SW 1271 (cell line): Measurements from ENCODE around the gene ACSS3.
"Not testable (repeated sequence)": the region's sequence is repeated elsewhere in the genome, so short reads cannot be mapped to it uniquely, and the experiment has no call there.

Experiments
- DNase-seq, 2 experiments: peaks; one replicate each; lab custom pipeline; 2025; lab: John Stamatoyannopoulos, UW

Gene ACSS3

DNA sequence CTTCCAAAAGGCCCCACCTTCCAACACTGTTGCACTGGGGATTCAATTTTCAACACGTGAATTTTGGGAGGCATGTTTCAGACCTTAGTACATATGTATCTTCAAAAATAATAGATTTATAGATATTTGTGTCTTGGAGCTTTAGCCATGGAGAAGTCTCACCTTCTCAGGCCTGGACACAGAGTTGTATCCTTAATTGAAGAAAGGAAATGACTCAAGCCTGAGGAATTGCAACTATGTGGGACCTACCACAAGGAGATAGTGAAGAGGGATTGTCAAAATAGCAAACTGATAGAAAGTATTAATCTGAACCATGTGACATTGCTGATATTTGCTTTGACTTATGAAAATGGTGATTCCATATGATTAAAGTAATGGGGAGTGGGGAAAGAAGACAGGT, 89.8 kb downstream of the ACSS3 start:
- peak; percentile 1 to 26 for DNase-seq

DNA sequence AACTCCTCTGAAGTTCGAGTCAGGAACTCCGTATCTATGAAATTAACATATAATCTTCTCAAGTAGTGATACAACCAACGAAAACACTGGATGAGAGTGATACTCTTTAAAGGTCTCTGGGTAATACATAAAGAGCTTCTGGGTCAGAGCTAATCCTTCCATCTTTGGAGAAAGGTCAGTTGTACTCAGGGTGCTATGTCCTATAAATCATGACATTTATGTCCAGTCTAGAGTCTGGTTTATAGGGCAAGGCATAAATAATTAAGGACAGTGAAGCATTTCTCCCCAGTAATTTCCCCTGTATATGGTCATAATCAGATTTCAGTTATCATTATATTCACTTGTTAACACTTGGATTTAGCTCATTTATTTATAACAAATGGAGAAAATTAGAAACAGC, 90.6 kb downstream of the ACSS3 start:
- no peak for DNase-seq

DNA sequence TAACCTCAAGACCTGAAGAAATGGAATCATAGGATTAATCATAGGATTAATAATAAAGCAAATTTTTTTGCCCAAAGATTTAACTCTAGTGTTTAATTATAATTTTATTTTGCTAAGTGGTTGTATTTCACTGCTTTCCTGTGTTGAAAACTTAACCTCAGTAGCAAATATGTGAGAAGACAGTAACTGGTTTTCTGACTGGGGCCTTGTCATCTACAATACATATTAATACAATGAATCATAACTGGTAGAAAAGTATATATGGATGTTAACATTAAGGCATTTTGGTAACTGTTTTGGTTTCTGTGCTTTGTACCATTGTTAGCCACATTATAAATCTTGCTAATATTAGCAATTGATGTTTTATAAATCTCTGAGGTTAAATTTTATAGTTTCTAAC, 92.2 kb downstream of the ACSS3 start:
- DNase-seq = no peak

DNA sequence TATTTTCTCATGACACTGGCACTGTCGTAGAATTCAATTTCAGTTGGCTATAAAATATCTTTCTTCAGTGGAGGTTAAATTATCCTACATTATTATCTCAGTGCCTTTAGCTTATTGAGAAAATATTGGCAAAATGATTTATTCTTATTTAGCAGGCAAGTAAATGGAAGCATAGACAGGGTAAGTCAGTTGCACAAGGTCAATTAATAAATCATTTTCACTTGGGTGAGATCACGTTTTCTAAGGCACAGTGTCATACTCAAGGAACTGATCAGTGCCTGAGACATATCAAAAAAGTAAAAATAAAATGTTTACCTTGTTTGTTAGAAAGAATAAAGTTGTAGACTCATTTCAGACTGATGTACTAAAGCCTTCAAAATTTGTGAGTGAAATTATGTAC, 95.0 kb downstream of the ACSS3 start:
- no peak for DNase-seq

DNA sequence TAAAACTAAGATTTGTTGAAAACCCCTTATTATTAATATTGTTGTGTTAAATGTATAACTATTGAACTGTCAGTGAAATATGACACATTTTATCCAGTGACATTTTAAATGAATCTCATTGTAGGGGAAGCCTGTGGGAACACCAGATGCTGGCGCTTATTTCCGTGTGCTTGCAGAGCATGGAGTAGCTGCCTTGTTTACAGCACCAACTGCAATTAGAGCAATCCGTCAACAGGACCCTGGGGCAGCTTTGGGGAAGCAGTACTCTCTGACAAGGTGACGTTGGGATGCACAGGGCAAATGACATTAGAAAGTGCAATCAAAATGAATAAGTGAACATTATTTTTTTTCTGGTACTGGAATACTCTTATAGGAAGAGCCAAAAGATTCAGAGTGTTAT, 96.8 kb downstream of the ACSS3 start:
- no peak for DNase-seq

DNA sequence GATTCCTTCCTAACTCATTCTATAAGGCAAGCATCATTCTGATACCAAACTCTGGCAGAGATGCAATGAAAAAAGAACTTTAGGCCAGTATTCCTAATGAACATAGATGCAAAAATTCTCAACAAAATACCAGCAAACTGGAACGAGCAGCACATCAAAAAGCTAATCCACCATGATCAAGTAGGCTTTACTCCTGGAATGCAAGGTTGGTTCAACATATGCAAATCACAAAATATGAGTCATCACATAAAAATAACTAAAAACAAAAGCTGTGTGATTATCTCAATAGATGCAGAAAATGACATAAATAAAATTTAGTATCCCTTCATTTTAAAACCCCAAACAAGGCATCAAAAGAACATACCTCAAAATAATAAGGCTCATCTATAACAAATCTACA, 98.9 kb downstream of the ACSS3 start:
- no peak for DNase-seq

DNA sequence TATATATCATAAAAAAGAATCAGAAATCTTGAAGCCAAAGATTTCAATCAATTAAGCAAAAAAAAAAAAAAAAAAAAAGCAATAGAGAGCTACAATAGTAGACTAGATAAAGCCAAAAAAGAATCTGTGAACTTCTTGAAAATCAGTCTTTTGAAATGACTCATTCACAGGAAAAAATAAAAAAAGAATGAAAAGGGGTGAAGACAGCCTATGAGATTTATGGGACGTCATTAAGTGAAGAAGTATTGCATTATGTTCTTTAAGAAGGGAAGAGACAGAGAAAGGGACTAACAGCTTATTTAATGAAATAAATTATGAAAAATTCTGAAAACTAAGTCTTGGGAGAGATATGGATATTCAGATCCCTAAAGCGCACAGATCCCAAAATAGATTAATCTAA, 103.8 kb downstream of the ACSS3 start:
- no peak for DNase-seq

DNA sequence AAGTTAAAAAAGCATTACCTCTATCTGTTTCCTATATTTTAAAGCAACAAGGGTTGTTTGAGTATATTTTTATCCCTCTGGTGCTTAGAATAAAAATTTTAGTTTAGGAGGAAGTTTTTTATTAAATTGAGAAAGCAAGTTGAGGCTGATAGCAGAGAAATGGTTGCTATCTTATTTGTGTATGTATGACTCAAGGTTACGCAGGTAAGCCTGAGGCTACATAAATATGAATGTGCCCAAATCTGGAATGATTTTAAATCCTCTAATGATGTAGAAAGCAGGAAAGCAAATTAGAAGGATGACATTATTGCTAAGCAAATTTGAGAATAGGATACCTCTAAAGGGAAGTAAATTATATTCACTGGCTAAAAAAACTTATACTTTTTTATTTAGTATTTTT, 109.8 kb downstream of the ACSS3 start:
- no peak for DNase-seq

DNA sequence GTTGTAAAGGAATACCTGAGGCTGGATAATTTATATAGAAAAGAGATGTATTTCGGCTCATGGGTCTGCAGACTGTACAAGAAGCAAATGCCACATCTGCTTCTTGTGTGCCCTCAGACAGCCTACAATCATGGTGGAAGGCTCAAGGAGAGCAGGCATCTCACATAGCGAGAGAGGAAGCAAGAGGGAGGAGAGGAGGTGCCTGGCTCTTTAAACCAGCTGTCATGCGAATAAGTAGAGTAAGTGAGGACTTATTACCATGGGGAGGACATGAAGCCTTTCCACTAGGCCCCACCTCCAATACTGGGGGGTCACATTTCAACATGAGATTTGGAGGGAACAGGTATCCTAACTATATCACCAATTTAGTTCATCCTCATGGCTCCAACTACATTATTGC, 118.7 kb downstream of the ACSS3 start:
- no peak for DNase-seq

DNA sequence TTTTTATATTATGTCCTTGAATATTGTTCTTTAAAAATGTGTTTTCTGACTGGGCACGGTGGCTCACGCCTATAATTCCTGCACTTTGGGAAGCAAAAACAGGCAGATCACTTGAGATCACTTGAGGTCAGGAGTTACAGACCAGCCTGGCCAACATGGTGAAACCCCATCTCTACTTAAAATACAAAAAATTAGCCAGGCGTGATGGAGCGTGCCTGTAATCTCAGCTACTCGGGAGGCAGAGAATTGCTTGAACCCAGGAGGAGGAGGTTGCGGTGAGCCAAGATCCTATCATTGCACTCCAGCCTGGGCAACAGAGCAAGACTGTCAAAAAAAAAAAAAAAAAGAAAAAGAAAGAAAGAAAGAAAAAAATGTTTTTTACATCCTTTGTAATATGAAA, 122.7 kb downstream of the ACSS3 start:
- DNase-seq = not testable (repeated sequence)

DNA sequence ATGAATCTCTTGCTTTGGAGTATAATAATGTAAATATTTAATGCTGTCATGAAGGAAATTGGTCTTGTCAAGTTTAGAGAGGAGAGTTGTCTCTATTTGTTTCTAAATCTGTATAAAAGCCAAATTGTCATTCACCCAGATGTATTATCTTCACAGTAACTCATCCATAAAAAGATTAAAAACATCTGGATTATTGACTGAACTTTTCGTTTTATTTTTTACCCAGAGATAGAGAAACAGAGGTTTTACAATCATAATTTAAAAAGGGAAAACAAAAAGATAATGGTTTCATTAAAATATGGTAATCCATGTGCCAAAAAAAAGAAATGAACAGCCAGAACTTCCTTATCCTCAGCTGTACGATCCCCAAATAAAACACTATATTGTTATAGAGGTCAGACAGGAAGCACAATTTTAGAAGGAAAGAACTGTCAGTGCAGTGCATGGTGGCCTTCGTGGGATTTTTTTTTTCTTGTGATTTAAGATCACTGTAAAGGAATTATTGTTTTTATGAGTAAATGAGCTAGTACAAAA, 125.9 kb downstream of the ACSS3 start:
- DNase-seq = no peak

DNA sequence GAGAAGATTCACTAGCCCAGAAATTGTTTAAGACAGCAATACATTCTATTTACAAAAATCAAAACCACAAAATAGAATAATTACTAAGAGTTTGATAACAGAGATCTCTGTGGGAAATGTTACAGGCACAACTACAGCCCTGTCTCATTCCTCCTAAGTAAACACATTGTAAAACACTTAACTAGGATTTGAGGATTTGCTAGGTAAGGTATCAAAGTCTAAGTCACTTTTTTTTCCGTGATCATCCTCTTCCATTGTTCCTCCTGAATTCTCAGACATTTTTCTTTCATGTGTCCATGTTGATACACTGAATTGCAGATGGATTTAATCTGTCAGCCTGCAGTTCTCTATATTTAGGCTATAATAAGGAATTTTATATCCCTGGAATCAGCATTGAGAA, 127.5 kb downstream of the ACSS3 start:
- DNase-seq = no peak

DNA sequence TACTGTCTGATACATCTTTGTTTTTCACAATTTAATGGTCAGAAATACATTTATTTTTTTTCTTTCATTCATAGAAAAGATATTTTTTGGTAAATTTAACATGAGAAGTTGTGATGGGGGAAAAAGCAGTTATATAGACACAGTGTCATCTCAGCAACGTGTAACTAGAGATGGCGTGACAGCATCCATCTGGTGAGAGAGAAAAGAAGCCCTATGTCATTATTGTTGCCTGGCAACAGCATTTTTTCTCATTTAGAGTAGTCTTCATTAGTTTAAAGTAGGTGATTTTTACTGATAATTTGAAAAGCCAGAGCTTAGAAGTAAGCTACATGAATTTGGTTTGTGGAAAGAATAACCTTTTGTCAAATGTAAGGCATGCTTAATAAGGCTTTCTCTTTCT, 128.6 kb downstream of the ACSS3 start:
- DNase-seq = no peak

DNA sequence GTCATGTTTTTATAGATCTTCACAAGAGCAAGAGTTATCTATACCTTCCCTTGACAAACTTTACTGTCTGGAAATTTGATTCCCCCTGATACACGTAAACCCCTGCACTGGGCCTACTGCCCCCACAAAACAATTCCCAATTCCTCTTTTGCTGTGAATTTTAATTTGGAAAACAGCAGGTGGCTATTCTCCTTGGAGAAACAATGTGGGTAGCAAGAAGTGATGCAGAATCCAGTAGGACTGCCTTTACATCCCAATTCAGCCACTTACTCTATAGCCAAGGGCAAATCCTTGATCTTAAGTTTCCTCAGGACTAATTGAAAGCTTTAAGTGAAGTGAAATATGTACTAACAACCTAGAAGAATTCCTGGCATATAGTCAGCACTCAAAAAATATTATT, 129.3 kb downstream of the ACSS3 start:
- DNase-seq = no peak

DNA sequence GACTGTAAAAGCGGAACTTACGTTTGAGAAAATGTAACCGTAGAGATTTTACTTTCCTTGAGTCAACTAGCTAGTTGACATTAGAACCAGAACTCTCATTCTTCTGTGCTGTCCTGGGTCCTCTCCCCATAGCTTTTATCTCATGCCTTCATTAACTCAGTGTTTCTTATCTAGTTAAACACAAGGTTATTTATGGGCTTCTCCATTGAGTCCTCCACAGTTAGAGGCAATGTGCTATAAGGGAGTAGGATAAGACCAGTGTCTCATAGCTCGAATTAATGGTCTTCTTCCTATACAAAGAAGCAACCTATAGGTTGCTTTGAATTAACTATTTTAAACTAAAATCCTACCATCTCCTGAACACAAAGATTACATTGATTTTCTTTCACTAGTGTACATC, 129.8 kb downstream of the ACSS3 start:
- no peak for DNase-seq

DNA sequence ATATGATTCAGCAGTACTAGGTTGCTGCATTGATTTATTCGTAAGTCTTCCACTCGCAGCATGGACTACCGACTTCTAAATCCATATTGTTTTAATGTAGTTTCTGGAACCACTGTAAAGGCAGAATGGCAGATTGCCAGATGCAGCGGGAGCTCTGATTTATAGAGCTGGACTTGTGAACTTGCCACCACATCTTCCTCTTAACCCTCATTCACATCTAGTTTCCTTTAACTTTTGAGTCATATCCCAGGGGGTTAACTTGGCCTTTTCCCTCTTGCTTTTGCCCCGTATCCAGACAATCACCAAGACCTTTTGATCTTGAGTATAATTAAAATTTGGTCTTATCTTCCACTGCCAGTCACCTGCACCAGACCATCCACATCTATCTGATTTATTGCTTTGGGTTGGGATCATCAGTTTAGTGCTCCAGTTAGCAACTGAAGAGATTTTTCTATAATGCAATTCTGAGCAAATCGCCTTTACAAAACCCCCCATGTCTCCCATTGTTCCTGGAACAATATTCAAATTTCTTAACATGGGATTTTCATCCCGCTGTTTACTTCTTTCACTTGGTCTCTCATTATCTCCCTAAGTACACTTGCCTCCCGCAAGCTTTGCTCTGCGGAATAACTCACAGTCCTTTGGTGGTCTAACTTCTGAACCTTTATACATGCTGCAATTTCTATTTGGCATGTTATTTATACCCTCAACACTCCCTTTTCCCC, 130.5 kb downstream of the ACSS3 start:
- DNase-seq = no peak

DNA sequence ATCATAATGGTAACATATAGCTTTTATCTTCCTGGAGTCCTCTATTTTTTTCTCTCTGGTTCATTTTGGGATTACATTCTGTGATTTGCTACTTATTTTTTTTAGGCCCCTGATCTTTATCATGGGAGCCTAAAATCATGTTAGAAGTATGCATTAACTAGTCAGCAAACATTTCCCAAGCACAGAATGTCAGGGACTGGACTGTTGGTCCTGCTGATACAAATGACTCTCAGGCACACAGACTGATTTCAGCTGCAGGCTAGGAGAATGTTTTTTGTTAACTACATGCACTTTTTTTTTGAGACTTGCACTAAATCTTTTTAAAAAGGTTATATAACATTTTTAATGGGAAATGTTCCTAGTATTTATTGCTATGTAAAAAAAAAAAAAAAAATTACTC, 131.1 kb downstream of the ACSS3 start:
- DNase-seq = no peak

DNA sequence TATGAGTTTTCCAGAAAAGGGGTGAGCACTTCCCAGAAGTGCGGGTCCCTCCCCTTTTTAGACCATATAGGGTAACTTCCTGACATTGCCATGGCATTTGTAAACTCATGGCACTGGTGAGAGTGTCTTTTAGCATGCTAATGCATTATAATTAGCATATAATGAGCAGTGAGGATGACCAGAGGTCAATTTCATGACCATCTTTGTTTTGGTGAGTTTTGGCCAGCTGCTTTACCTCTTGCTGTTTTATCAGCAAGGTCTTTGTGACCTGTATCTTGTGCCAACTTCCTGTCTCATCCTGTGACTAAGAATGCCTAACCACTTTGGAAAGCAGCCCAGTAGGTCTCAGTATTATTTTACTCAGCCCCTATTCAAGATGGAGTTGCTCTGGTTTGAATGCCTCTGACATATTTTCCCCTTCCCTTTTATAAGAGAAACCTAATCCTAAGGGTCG, 131.9 kb downstream of the ACSS3 start:
- peak in 1 of 2 experiments; percentile 62 for DNase-seq

DNA sequence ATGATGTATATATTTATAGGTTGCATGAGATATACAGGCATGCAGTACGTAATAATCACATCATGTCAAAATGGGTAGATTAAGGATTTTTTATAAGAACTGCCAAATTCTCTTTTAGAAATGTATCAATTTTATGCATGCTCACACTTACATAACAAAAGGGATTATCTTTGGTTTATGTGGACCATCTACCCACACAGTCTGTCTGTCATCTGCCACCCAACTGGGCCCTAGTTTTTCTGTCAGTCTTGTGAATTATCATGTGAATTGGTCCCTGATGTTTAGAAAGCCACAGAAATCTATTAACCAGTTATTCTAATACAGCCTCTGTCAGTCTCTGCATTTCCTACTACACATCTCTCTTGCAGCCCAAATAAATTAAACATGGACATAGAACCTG, 133.4 kb downstream of the ACSS3 start:
- no peak for DNase-seq

DNA sequence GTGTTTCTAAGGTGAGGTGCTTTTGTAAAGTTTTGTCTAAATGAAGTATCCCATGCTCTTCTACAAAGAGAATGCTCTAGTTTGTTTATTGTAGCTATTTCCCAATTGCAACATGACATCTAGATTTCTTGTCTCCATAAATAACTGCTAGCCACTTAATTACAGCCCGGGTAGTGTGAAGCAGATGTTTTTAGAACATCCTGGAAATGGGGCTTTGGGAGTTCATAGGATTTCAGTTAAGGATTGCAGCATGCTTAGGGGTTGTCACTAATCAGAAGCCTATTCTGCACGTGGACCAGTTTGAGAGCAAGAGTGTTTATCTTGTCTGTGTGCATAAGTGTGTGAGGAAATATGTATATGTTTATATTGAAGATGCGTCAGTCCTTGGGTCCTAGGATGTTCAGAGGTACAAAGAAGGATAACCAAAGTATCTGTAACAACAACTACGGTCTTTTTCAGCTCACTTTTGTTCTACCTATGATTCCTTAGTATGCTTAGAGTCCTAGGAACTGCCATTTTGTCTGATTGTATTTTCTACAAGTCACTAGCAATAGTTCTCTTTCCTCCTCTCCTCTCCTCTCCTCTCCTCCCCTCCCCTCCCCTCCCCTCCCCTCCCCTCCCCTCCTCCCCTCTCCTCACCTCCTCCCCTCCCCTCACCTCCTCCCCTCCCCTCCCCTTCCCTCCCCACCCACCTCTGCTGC, 135.3 kb downstream of the ACSS3 start:
- no peak for DNase-seq

DNA sequence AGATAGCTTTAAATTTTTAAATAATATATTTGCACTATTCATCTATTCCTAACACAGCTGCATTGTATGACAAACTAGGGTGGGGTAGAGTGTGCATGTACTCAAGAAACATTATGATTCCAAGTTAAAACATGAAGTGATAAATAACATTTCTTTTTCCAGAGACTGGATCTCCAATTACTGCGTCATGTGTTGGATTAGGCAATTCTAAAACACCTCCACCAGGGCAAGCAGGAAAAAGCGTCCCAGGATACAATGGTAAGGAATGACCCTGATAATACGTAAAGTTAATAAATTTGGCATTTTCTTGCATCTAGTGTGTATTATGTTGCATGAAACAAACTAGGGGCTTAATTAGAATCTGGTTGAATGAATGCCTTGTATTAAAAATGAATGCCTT, 138.9 kb downstream of the ACSS3 start:
- no peak for DNase-seq

DNA sequence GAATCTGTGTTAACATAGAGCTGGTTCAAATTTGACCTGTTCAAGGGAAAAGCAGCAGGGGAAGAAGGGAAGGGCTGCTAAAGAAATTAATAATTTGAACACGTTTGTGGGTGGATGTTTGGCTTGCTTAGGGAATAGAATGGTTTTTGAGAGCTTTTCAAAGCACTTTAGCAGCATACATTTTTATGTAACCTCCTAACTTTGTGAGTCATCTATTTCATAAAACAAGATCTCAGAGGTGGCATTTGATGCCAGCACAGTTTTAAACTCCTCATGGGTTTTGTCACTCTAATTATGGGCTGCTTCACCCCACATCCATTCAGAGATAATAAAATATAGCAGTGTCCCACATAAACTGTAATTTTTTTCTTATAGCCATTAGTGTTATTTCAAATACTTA, 143.8 kb downstream of the ACSS3 start:
- DNase-seq = no peak

DNA sequence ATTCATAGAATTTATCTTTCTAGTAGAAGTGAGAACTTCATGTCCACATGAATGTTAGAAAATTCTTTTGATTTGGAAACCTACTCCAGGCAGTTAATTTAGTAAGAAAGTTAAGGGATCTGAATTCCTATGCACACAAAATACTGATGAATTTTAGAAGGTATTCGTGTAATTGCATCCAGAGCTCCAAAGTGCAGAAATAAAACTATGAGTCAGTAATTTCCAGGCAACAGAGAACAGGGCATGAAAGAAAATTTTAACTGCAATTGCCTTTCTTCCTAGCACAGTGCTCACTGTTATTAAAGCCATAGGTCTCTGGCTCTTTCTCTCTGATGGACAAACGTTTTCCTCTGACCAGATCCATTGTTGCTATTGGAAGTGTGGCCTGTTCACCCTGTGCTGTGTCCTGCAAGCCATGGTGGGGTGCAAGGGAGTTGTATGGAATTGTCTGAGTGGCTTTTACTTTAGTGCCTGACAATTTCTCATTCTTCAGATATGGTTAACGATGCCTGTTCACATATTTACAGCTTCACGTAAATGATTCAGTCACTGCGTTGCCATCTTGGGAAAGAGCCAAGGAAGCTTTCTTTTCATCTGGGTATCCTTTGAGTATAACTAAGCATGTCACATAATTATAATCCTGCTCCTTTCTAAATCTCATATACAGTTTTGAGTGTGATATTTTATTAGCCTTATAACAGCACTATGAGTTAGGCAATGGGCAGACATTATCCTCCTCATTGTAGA, 145.1 kb downstream of the ACSS3 start:
- no peak for DNase-seq
